Testis (tissue), 2 donors: ENCODE measurements around the gene ATAD2B.

Experiments used
- POLR2A ChIP-seq: fragments of 450-650 bp; IDR thresholded peaks from one replicate; pipeline ENCODE4 v1.6.1; 2017; ENCODE audit warnings: antibody characterized with exemption, mild to moderate bottlenecking, moderate library complexity
- TF ChIP-seq, protein P1 (sequence below), 3 experiments: fragments of 450-650 bp in 2 of 3; fragments of 200-600 bp in 1 of 3; sonication (generic) in 1 of 3; IDR thresholded peaks; one replicate each; pipeline ENCODE4 v1.5.1; 2016 to 2019; ENCODE audit warnings: antibody characterized with exemption in 3 of 3, mild to moderate bottlenecking in 2 of 3, moderate library complexity in 1 of 3

DNA sequence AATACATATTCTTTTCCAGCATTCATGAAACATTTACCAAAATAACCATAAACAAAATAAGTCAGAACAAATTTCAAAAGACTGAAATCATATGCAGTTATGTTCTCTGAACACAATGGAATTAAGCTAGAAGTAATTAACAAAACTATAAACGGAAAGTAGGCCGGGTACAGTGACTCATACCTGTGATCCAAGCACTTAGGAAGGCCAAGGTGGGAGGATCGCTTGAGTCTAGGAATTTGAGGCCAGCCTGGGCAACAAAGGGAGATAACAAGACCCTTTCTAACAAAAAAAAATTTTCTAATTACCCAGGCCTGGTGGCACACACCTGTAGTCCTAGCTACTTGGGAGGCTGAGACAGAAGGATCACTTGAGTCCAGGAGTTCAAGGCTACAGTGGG lies 14.9 kb downstream of the ATAD2B start:
- TF ChIP-seq, protein P1, sequence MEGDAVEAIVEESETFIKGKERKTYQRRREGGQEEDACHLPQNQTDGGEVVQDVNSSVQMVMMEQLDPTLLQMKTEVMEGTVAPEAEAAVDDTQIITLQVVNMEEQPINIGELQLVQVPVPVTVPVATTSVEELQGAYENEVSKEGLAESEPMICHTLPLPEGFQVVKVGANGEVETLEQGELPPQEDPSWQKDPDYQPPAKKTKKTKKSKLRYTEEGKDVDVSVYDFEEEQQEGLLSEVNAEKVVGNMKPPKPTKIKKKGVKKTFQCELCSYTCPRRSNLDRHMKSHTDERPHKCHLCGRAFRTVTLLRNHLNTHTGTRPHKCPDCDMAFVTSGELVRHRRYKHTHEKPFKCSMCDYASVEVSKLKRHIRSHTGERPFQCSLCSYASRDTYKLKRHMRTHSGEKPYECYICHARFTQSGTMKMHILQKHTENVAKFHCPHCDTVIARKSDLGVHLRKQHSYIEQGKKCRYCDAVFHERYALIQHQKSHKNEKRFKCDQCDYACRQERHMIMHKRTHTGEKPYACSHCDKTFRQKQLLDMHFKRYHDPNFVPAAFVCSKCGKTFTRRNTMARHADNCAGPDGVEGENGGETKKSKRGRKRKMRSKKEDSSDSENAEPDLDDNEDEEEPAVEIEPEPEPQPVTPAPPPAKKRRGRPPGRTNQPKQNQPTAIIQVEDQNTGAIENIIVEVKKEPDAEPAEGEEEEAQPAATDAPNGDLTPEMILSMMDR (IDR thresholded peaks at IDR 0.05), result no peak
- no peak for TF ChIP-seq POLR2A
